GM23338 (cell line): Measurements from ENCODE around the gene ACSL4.

ENCODE experiments used
- POLR2AphosphoS5 ChIP-seq: IDR thresholded peaks from 2 replicates; pipeline ENCODE4 v1.6.1; 2016; ENCODE audit warnings: antibody characterized with exemption, low read depth
- TF ChIP-seq, protein P1 (sequence below), 2 experiments: fragments of 200-600 bp in 1 of 2; sonication (generic) in 1 of 2; conservative IDR thresholded peaks; 2 replicates each; pipeline versions ENCODE4 v1.5.1 to v1.6.1; 2016 to 2017; ENCODE audit warnings: antibody characterized with exemption in 2 of 2, low read depth in 2 of 2, mild to moderate bottlenecking in 2 of 2, moderate library complexity in 1 of 2

GRCh38 chrX:109742722-109743121, 9.7 kb upstream of the ACSL4 start:
- TF ChIP-seq, protein P1, sequence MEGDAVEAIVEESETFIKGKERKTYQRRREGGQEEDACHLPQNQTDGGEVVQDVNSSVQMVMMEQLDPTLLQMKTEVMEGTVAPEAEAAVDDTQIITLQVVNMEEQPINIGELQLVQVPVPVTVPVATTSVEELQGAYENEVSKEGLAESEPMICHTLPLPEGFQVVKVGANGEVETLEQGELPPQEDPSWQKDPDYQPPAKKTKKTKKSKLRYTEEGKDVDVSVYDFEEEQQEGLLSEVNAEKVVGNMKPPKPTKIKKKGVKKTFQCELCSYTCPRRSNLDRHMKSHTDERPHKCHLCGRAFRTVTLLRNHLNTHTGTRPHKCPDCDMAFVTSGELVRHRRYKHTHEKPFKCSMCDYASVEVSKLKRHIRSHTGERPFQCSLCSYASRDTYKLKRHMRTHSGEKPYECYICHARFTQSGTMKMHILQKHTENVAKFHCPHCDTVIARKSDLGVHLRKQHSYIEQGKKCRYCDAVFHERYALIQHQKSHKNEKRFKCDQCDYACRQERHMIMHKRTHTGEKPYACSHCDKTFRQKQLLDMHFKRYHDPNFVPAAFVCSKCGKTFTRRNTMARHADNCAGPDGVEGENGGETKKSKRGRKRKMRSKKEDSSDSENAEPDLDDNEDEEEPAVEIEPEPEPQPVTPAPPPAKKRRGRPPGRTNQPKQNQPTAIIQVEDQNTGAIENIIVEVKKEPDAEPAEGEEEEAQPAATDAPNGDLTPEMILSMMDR (conservative IDR thresholded peaks at IDR 0.05; ENCODE audit: low read depth in 2 of 2), result no peak
- no peak for TF ChIP-seq POLR2AphosphoS5
